ENCODE measurements around the gene OOSP4B. TPM values are rescaled to one million over a fixed set of nuclear protein-coding genes. Genes with fewer than 3 reads are reported as not detected.

Gene OOSP4B
- total RNA-seq, 1 experiment from 2014 or later = not detected

DNA sequence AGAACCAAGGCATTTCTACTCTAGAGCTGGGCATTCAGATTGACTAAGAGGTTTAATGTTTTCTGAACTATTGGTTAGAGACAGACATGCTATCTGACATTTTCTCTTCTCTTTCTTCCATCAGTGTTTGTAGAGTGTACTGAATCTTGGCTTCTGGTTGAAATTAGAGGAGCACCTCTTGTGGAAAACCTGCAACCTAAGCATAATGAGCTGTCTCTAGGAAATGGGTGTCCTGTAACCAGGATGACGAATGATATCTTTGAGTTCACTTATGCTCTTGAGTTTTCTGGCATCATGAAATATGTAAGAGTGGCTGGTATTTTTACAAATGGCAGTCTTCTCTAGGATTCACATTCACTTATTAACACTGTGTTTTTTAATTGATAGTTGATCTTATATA lies 33.8 kb upstream of the OOSP4B start:
- Mint-ChIP-seq H3K9me3 (ENCODE audit: unreplicated experiment) (peaks cover 10% of the 10 kb centered on the region), H3K27me3 (ENCODE audit: insufficient read depth, unreplicated experiment) (peaks cover 2% of the 10 kb centered on the region), H3K27ac (ENCODE audit: unreplicated experiment) (no peak overlapping the region), H3K4me3 (ENCODE audit: unreplicated experiment) (no peak overlapping the region), H3K36me3 (ENCODE audit: insufficient read depth, unreplicated experiment) (no peaks in the 10 kb centered on the region), H3K4me1 (ENCODE audit: low read depth, unreplicated experiment) (peaks cover 7% of the 10 kb centered on the region)
- Histone ChIP-seq H3K27me3 (replicated peaks; ENCODE audit: control insufficient read depth, insufficient read depth, low read length) (no peaks in the 10 kb centered on the region), H3K36me3 (ENCODE audit: control insufficient read depth, insufficient read depth, low read length) (no peaks in the 10 kb centered on the region), H3K4me1 (no peaks in the 10 kb centered on the region), H3K9me3 (no peaks in the 10 kb centered on the region), H3K4me3 (ENCODE audit: low read depth, low read length) (no peak overlapping the region)
- ChIA-PET POLR2A (no interaction called here), CTCF (no interaction called here)
- TF ChIP-seq, protein P1, sequence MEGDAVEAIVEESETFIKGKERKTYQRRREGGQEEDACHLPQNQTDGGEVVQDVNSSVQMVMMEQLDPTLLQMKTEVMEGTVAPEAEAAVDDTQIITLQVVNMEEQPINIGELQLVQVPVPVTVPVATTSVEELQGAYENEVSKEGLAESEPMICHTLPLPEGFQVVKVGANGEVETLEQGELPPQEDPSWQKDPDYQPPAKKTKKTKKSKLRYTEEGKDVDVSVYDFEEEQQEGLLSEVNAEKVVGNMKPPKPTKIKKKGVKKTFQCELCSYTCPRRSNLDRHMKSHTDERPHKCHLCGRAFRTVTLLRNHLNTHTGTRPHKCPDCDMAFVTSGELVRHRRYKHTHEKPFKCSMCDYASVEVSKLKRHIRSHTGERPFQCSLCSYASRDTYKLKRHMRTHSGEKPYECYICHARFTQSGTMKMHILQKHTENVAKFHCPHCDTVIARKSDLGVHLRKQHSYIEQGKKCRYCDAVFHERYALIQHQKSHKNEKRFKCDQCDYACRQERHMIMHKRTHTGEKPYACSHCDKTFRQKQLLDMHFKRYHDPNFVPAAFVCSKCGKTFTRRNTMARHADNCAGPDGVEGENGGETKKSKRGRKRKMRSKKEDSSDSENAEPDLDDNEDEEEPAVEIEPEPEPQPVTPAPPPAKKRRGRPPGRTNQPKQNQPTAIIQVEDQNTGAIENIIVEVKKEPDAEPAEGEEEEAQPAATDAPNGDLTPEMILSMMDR (IDR thresholded peaks at IDR 0.05; ENCODE audit: insufficient read depth in 1 of 2, low read depth in 1 of 2, low read length in 1 of 2, severe bottlenecking in 1 of 2, unreplicated experiment in 1 of 2) = no peak
- BruUV-seq (replicated peaks) = no TSS peak
- DNase-seq = no peak
- intact Hi-C loops (cut with micrococcal nuclease; ENCODE audit: unreplicated experiment) = loop anchor here (10.0 kb wide), 1 partner anchor 62 kb away; the partner anchor contains the start of gene OOSP2

DNA sequence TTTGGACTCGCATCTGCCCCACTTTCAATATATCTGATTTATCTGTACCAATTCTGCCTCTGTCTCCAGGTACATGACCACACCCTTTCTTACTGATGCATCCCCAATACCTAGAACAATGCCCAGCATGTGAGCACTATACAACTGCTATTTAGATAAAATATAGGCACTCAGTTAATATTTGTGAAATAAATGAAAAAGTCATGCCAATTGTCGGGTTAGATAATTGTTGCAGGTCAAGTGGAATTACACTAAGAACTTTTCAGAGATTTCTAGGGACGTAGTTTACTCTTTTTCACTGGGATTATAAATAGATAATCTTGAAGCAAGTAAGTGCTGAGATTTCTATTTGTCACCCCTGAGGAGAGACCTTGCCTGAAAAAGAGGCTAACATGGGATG lies 32.6 kb upstream of the OOSP4B start:
- Mint-ChIP-seq H3K27me3 (ENCODE audit: insufficient read depth, unreplicated experiment) (peaks cover 2% of the 10 kb centered on the region), H3K4me3 (ENCODE audit: unreplicated experiment) (no peak overlapping the region), H3K27ac (ENCODE audit: unreplicated experiment) (no peak overlapping the region), H3K4me1 (ENCODE audit: low read depth, unreplicated experiment) (peaks cover 7% of the 10 kb centered on the region), H3K9me3 (ENCODE audit: unreplicated experiment) (peaks cover 18% of the 10 kb centered on the region), H3K36me3 (ENCODE audit: insufficient read depth, unreplicated experiment) (no peaks in the 10 kb centered on the region)
- POLR2A ChIA-PET = no interaction called here
- no peaks in the 10 kb centered on the region for H3K4me1 ChIP-seq
- intact Hi-C loops (cut with micrococcal nuclease; ENCODE audit: unreplicated experiment) = loop anchor here (10.0 kb wide), 1 partner anchor 60 kb away; the partner anchor contains the start of gene OOSP2
- no peak for DNase-seq
- H3K27me3 ChIP-seq (replicated peaks; ENCODE audit: control insufficient read depth, insufficient read depth, low read length) = no peaks in the 10 kb centered on the region
- H3K4me3 ChIP-seq (ENCODE audit: low read depth, low read length) = no peak overlapping the region
- TF ChIP-seq, protein P1 (IDR thresholded peaks at IDR 0.05; ENCODE audit: insufficient read depth in 1 of 2, low read depth in 1 of 2, low read length in 1 of 2, severe bottlenecking in 1 of 2, unreplicated experiment in 1 of 2) = no peak
- H3K9me3 ChIP-seq = no peaks in the 10 kb centered on the region
- CTCF ChIA-PET = no interaction called here
- no peaks in the 10 kb centered on the region for H3K36me3 ChIP-seq (ENCODE audit: control insufficient read depth, insufficient read depth, low read length)
- no TSS peak for BruUV-seq (replicated peaks)

DNA sequence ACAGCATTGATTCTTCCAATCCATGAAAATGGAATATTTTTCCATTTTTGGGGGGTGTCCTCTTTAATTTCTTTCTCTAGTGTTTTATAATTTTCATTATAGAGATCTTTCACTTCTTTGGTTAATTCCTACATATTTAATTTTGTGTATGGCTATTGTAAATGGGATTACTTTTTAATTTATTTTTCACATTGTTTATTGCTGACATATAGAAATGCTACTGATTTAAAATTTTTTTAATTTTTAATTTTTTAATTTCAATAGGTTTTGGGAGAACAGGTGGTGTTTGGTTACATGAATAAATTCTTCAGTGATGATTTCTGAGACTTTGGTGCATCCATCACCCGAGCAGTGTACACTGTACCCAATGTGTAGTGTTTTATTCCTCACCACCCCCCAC lies 26.6 kb upstream of the OOSP4B start:
- Mint-ChIP-seq H3K36me3 (ENCODE audit: insufficient read depth, unreplicated experiment) (no peaks in the 10 kb centered on the region), H3K9me3 (ENCODE audit: unreplicated experiment) (peaks cover 19% of the 10 kb centered on the region), H3K27me3 (ENCODE audit: insufficient read depth, unreplicated experiment) (peaks cover 2% of the 10 kb centered on the region), H3K27ac (ENCODE audit: unreplicated experiment) (no peak overlapping the region), H3K4me3 (ENCODE audit: unreplicated experiment) (no peak overlapping the region), H3K4me1 (ENCODE audit: low read depth, unreplicated experiment) (no peaks in the 10 kb centered on the region)
- Histone ChIP-seq H3K9me3 (no peaks in the 10 kb centered on the region), H3K36me3 (ENCODE audit: control insufficient read depth, insufficient read depth, low read length) (no peaks in the 10 kb centered on the region), H3K4me1 (no peaks in the 10 kb centered on the region), H3K4me3 (ENCODE audit: low read depth, low read length) (no peak overlapping the region), H3K27me3 (replicated peaks; ENCODE audit: control insufficient read depth, insufficient read depth, low read length) (no peaks in the 10 kb centered on the region)
- no peak for DNase-seq
- intact Hi-C loops (cut with micrococcal nuclease; ENCODE audit: unreplicated experiment) = no loop called here
- no TSS peak for BruUV-seq (replicated peaks)
- POLR2A ChIA-PET = no interaction called here
- CTCF ChIA-PET = no interaction called here
- TF ChIP-seq, protein P1 (IDR thresholded peaks at IDR 0.05; ENCODE audit: insufficient read depth in 1 of 2, low read depth in 1 of 2, low read length in 1 of 2, severe bottlenecking in 1 of 2, unreplicated experiment in 1 of 2) = no peak

Data from Caco-2 (cell line).